ENCODE data around the gene CSTPP1. TPM values are rescaled to one million over a fixed set of nuclear protein-coding genes. Genes with fewer than 3 reads are reported as not detected.

Gene CSTPP1
- total RNA-seq, 4 donors from 2014 or later: 13.3 to 26.4 (median 19.1) TPM

DNA sequence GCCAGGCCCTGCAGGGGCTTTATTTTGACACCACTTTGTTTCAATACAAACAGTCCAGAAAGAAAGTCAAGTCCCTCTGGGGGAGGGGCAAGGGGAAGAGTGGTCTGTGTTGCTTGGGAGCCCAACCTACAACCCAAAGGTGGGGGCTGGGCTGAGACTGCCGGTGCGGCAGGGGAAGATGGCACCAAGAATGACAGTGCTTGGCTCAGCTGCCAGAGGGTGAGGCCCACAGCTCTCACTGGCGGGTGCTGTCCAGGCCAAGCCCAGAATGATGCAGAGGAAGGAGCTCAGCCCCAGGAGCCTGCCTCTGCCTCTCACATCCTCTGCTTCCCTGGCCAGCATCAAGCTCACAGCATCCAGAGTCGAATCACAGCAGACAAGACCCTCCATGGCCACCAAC, 227.8 kb downstream of the CSTPP1 start:
- no peak for DNase-seq (ENCODE audit: extremely low spot score)
- TF ChIP-seq, protein P1, sequence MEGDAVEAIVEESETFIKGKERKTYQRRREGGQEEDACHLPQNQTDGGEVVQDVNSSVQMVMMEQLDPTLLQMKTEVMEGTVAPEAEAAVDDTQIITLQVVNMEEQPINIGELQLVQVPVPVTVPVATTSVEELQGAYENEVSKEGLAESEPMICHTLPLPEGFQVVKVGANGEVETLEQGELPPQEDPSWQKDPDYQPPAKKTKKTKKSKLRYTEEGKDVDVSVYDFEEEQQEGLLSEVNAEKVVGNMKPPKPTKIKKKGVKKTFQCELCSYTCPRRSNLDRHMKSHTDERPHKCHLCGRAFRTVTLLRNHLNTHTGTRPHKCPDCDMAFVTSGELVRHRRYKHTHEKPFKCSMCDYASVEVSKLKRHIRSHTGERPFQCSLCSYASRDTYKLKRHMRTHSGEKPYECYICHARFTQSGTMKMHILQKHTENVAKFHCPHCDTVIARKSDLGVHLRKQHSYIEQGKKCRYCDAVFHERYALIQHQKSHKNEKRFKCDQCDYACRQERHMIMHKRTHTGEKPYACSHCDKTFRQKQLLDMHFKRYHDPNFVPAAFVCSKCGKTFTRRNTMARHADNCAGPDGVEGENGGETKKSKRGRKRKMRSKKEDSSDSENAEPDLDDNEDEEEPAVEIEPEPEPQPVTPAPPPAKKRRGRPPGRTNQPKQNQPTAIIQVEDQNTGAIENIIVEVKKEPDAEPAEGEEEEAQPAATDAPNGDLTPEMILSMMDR (IDR thresholded peaks at IDR 0.05): no peak
- TF ChIP-seq POLR2A (IDR thresholded peaks at IDR 0.05; ENCODE audit: low read depth): no peak
- Histone ChIP-seq H3K36me3 (peaks cover 53 to 77% (median 67%) of the 10 kb centered on the region in 4 donors), H3K9me3 (no peaks in the 10 kb centered on the region), H3K4me1 (peaks cover 12 to 26% (median 23%) of the 10 kb centered on the region in 4 donors), H3K27ac (replicated peaks in 1 of 4) (no peak overlapping the region), H3K4me3 (no peak overlapping the region), H3K27me3 (no peaks in the 10 kb centered on the region)
- intact Hi-C loops (cut with DNase I): no loop called here
- 66% methylated on average over 4 of the region's 4 CpGs for WGBS

DNA sequence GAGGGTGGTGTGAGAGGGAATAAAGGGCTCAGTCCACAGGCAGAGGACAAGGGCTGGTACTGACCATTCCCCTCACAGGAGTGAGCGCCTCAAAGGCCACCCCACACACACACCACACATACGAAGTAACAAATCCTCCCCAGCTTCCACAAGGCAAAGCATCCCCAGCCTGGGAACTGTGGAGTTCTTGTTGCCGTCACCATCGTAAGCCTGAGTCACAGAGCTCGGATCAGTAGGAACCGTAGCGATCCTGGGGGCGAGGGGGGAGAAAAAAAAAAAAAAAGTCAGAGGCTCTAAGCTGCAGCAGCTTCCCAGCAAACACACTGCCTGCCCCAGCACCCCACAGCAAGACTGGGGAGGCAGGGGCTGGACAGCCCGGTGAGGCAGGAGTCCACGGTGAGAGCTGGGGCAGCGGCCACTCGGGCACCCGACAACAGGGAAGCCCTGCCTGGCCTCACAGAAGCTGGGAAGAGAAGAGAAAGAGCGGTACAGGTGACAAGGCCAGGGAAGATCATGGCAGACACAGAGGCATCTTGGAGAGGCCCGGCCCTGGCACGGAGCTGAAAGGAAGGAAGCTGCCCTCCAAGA, 228.8 kb downstream of the CSTPP1 start:
- peaks cover 12 to 26% (median 23%) of the 10 kb centered on the region in 4 donors for H3K4me1 ChIP-seq
- WGBS: 87% methylated on average over 16 of the region's 16 CpGs
- peaks cover 61 to 83% (median 76%) of the 10 kb centered on the region in 4 donors for H3K36me3 ChIP-seq
- no peaks in the 10 kb centered on the region for H3K9me3 ChIP-seq
- no peak overlapping the region for H3K4me3 ChIP-seq
- intact Hi-C loops (cut with DNase I): no loop called here
- no peak for DNase-seq (ENCODE audit: extremely low spot score)
- no peaks in the 10 kb centered on the region for H3K27me3 ChIP-seq
- TF ChIP-seq, protein P1 (IDR thresholded peaks at IDR 0.05): no peak
- TF ChIP-seq POLR2AphosphoS5 (IDR thresholded peaks at IDR 0.05): no peak
- no peak for TF ChIP-seq EP300 (IDR thresholded peaks at IDR 0.05)
- no peak for TF ChIP-seq POLR2A (IDR thresholded peaks at IDR 0.05; ENCODE audit: low read depth)
- H3K27ac ChIP-seq (replicated peaks in 1 of 4): no peak overlapping the region

DNA sequence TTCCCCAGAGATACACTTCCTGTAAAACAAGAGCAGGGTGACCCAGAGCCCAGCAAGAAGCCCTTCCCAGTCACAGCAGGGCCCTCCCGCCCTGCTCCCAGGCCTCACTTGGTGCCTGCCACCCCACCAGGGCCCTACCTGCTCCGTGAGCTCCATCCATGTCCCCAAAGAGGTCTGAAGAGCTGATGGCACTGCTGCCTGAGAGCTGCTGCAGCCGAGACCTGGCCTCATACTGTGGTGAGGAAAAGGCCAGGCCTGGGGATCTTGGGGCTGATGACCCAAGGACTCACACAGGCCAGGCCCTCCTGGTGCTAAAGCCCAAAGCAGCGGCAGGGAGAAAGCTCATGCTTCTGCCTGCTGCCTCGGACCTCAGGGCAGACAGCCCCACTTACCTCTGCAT, 229.8 kb downstream of the CSTPP1 start:
- Histone ChIP-seq H3K9me3 (no peaks in the 10 kb centered on the region), H3K4me3 (no peak overlapping the region), H3K36me3 (peaks cover 69 to 93% (median 87%) of the 10 kb centered on the region in 4 donors), H3K27ac (replicated peaks in 1 of 4) (no peak overlapping the region), H3K4me1 (peaks cover 9 to 26% (median 23%) of the 10 kb centered on the region in 4 donors), H3K27me3 (no peaks in the 10 kb centered on the region)
- no peak for DNase-seq (ENCODE audit: extremely low spot score)
- intact Hi-C loops (cut with DNase I): no loop called here
- TF ChIP-seq, protein P1 (IDR thresholded peaks at IDR 0.05): no peak
- TF ChIP-seq EP300 (IDR thresholded peaks at IDR 0.05) (no peak), POLR2AphosphoS5 (IDR thresholded peaks at IDR 0.05) (no peak), POLR2A (IDR thresholded peaks at IDR 0.05; ENCODE audit: low read depth) (no peak)
- WGBS: 96% methylated on average over 3 of the region's 5 CpGs

DNA sequence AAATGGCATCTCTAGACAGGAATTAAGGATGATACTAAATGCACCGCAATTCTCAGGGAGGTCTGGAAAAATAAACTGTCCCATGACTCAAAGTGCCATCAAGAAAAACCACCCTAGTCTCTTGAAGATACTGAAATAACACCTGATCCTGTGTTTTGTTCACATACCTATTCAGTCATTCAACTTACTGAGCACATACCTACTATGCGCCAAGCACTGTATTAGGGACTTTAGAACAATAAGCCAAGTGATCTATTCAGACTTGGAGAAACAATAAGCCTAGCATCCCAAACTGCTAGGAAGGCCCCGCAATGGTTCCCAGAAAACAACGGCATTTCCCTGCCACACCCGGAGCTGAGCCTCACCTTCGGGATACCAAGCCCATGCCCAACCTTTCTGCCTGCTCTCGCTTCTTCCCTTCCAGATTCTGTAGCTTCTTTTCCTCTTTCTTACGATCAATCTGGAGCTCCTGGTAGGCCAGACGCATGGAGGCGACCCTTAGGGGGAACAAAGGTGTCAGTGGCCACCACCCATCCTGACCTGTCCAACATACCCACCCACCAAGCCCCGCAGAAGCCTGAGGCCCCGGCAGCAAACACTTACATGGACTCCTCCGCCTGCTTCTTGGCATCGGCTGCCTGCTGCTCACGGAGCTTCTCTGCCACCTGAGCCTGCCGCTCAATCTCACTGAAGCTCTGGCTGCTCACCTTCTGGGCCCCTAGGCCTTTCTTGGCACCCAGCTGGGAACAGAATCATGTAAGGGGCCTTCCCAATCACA, 234.7 kb downstream of the CSTPP1 start:
- Histone ChIP-seq H3K4me1 (peaks cover 38 to 54% (median 51%) of the 10 kb centered on the region in 4 donors), H3K27ac (replicated peaks in 1 of 4) (peak overlapping the region; percentile 13 to 71 (median 63)), H3K36me3 (peaks cover 53 to 92% (median 88%) of the 10 kb centered on the region in 4 donors), H3K9me3 (no peaks in the 10 kb centered on the region), H3K27me3 (no peaks in the 10 kb centered on the region), H3K4me3 (no peak overlapping the region)
- intact Hi-C loops (cut with DNase I): no loop called here
- TF ChIP-seq POLR2A (IDR thresholded peaks at IDR 0.05; ENCODE audit: low read depth): no peak
- TF ChIP-seq, protein P1 (IDR thresholded peaks at IDR 0.05): no peak
- TF ChIP-seq EP300 (IDR thresholded peaks at IDR 0.05): no peak
- no peak for TF ChIP-seq POLR2AphosphoS5 (IDR thresholded peaks at IDR 0.05)
- 88% methylated on average over 16 of the region's 16 CpGs for WGBS
- no peak for DNase-seq (ENCODE audit: extremely low spot score)

All from esophagus muscularis mucosa (tissue), 4 donors.